WERI-Rb-1 (cell line): ENCODE data around the gene SLC6A8.

Experiments used
- DNase-seq: peaks from one replicate; pipeline ENCODE4 v3.0.0-alpha.2; 2020
- H3K27ac ChIP-seq: fragments of 250-450 bp; sonication (Bioruptor Pico); 2 replicates; pipeline ENCODE4 v1.5.1; 2020; ENCODE audit warnings: mild to moderate bottlenecking, moderate library complexity
- H3K27me3 ChIP-seq: fragments of 250-450 bp; sonication (Bioruptor Pico); 2 replicates; pipeline ENCODE4 v1.5.1; 2021; ENCODE audit warnings: mild to moderate bottlenecking, low read depth, moderate library complexity; ENCODE audit not compliant: insufficient read depth, severe bottlenecking
- H3K36me3 ChIP-seq: fragments of 250-450 bp; sonication (Bioruptor Pico); 2 replicates; pipeline ENCODE4 v1.5.1; 2020; ENCODE audit warnings: mild to moderate bottlenecking, moderate library complexity
- H3K4me3 ChIP-seq: 2 replicates; pipeline ENCODE4 v1.5.1; 2011; ENCODE audit warnings: low read depth, mild to moderate bottlenecking, control low read depth, low read length
- H3K9me3 ChIP-seq: fragments of 250-450 bp; sonication (Bioruptor Pico); 2 replicates; pipeline ENCODE4 v1.5.1; 2021; ENCODE audit warnings: mild to moderate bottlenecking, moderate library complexity; ENCODE audit not compliant: severe bottlenecking
- TF ChIP-seq, protein P1 (sequence below): IDR thresholded peaks from 2 replicates; pipeline ENCODE4 v1.5.1; 2011; ENCODE audit warnings: low read depth, mild to moderate bottlenecking, control low read depth, inconsistent platforms, low read length

The SLC6A8 gene

DNA sequence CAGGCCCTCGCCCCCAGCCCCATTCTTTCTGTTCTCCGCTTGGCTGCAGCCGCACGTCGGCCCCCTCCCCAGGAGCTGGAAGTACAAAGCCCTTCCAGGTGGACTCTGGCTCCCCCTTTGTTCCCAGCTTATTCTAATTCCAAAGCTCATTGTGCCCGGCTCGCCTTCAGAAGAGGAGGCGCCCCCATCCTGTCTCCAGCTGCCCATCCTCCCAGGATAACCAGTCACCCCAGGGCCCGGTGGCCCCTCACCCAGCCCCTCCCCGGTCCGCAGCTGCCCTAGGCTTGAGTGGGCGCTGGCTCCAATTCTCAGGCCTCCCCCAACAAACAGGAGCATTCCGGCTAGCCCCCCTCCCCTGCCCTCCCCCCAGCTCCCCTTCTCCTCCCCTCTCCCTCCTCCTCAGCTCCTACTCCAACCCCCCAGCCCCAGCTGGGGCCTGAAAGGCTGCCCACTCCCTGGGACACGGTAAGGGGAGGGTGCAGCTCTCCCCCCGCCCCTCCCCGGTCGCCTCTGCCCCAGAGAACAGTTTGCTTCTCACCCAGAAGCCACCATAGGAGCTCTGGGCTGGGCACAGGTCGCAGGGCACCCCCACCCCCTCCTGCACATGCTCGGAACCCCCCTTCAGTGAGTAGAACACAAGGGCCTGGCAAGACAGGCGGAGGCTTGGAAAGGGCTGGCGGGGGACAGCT is 3.1 kb upstream of the SLC6A8 start:
- H3K27ac ChIP-seq: peak overlapping the region; percentile 99
- DNase-seq: peak; percentile 86
- TF ChIP-seq, protein P1, sequence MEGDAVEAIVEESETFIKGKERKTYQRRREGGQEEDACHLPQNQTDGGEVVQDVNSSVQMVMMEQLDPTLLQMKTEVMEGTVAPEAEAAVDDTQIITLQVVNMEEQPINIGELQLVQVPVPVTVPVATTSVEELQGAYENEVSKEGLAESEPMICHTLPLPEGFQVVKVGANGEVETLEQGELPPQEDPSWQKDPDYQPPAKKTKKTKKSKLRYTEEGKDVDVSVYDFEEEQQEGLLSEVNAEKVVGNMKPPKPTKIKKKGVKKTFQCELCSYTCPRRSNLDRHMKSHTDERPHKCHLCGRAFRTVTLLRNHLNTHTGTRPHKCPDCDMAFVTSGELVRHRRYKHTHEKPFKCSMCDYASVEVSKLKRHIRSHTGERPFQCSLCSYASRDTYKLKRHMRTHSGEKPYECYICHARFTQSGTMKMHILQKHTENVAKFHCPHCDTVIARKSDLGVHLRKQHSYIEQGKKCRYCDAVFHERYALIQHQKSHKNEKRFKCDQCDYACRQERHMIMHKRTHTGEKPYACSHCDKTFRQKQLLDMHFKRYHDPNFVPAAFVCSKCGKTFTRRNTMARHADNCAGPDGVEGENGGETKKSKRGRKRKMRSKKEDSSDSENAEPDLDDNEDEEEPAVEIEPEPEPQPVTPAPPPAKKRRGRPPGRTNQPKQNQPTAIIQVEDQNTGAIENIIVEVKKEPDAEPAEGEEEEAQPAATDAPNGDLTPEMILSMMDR: 0 out of 2 replicates have a peak, but pooled peaks have one; percentile 28
- H3K36me3 ChIP-seq: peaks cover 16% of the 10 kb centered on the region
- peaks cover 10% of the 10 kb centered on the region for H3K9me3 ChIP-seq
- peak overlapping the region; percentile 64 for H3K4me3 ChIP-seq
- H3K27me3 ChIP-seq: peaks cover 8% of the 10 kb centered on the region

DNA sequence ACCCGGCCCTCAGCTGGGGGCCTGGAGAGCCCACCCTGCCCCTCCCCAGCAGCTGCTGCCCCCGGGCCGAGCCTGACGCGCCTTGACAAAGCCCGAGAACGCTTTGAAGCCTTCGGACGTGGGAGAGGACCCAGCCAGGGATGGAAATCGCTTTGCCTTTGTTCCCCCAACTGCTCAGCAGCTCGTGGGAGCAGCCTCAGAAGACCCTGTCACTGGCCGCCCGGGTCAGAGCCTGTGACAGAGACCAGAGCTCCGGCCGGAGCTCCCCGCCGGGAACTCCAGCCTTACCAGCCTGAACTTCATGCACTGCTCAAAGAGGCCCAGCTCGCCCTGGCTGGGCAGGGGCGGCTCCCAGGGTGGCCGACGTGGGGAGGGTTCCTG is 2.6 kb upstream of the SLC6A8 start:
- Histone ChIP-seq H3K9me3 (peaks cover 10% of the 10 kb centered on the region), H3K4me3 (peak overlapping the region; percentile 64), H3K27me3 (peaks cover 8% of the 10 kb centered on the region), H3K27ac (peak overlapping the region; percentile 99), H3K36me3 (peaks cover 20% of the 10 kb centered on the region)
- DNase-seq: no peak
- TF ChIP-seq, protein P1: no peak

DNA sequence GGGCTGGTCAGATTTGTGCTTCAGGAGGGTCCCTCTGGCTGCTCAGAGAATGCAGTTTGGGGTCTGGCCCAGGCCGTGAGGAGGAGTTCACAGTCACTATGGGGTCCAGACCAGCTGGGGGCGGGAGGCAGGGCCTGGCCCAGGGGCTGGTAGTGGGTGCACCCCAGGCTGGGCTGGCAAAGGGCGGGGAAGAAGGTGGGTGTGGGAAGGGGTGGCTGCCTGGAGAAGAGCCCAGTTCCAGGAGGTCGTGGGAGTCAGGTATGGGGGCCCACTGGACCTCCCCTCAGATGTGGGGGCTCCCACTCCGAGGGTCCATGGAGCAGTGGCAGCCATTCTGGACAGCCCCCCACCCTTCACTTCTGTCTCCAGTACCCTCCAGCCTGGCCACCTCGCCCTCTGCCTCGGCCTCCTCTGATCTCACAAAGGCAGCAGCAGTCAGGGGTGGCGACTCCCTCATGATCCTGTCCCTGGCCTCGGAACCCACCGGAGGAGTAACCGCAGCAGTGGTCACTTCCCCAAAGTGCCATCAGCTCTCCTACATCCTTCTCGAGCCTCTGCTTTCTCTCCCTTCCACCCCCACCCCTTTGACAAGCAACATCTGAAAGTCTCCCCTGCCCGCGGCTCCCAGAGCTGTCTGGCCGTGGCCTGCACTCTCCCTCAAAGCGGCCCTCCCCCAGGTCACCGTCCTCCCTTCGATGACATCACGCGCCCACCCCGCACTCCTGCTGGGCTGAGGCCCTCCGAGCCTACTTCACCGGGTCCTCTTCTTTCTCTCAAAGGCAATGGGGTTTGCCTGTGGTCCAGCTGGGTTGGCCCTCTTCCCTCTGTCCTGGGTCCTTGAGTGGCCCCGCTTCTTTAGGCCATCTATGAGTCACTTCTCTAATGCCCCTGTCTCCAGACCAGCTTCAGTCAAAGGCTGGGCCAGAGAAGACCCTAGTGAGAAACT is 1.7 kb upstream of the SLC6A8 start:
- H3K36me3 ChIP-seq: peaks cover 29% of the 10 kb centered on the region
- H3K27ac ChIP-seq: peak overlapping the region; percentile 99
- peaks cover 10% of the 10 kb centered on the region for H3K9me3 ChIP-seq
- TF ChIP-seq, protein P1: no peak
- H3K27me3 ChIP-seq: peaks cover 8% of the 10 kb centered on the region
- H3K4me3 ChIP-seq: peak overlapping the region; percentile 64
- peak; percentile 75 for DNase-seq

DNA sequence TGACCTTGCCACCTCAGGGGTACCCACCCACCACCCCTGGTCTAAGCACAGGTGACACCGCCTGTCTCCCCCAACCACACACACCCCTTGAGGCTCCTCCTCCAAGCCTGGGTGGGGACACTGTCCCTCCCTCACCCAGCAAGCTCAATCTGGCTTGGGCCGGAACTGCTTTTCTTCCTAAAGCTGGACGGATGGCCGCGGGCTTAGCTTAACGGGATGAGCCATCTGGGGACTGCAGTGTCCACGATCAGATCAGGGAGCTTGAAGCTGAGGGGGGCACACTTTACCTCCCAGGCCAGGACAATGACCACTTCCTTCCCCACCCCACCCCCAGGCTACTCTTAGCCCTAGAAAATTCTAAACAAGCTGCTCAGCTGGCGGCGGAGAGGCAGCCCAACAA is 1.0 kb upstream of the SLC6A8 start:
- H3K27me3 ChIP-seq: peaks cover 8% of the 10 kb centered on the region
- H3K4me3 ChIP-seq: peak overlapping the region; percentile 64
- DNase-seq: peak; percentile 98
- peak overlapping the region; percentile 99 for H3K27ac ChIP-seq
- TF ChIP-seq, protein P1: no peak
- H3K36me3 ChIP-seq: peaks cover 32% of the 10 kb centered on the region
- H3K9me3 ChIP-seq: peaks cover 10% of the 10 kb centered on the region

DNA sequence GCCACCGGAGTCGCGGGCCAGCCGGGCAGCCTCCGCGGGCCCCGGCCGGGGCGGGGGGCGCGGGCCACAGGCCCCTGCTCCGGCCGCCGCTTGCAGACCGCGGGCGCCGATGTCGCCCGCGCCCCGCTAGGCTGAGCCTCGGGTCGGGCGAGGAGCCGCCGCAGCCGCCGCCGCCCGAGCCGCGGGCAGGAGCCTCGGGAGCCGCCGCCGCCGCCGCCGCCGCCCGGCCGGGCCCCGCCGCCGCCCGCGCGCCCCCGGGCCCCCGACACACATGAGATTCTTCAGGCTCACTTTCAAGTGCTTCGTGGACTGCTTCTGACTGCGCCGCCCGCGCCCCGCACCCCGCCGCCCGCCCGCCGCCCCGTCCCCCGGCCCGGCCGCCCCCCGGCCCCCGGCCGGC is 345 bp downstream of the SLC6A8 start:
- peaks cover 42% of the 10 kb centered on the region for H3K36me3 ChIP-seq
- H3K4me3 ChIP-seq: no peak overlapping the region
- TF ChIP-seq, protein P1: no peak
- H3K27me3 ChIP-seq: peaks cover 8% of the 10 kb centered on the region
- peaks cover 10% of the 10 kb centered on the region for H3K9me3 ChIP-seq
- DNase-seq: no peak
- no peak overlapping the region for H3K27ac ChIP-seq
